ENCODE measurements around the gene CBLN1. TPM values are rescaled to one million over a fixed set of nuclear protein-coding genes. Genes with fewer than 3 reads are reported as not detected.

The CBLN1 gene
- not detected in 2 replicates for total RNA-seq

DNA sequence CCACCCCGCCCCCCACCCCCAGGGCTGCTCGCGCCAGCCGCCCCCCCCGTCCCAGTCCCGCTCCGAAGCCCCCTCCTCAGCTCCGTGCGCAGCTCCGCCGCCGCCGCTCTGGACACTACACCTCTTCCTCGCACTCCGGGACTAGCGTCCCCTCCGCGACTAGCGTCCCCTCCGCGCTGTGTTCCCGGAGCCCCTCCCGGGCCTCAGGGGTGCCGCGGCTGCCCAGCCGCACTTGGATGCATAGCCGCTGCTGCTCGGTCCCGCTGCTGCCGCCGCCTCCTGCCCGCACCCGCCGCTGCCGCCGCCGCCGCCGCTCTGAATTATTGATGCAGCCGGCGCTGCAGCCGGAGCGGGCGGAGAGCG, at the start of gene CBLN1:
Gene CBLN1, minus strand, starts transcription at position 359 of the 363 bp plus-strand sequence. CDS start 373 bp downstream, outside the sequence.

Other genes with a start within 250 kb of the CBLN1 start
- not detected in 2 replicates for gene C16orf78, start 92.0 kb upstream of the CBLN1 start, total RNA-seq